CMK (cell line): ENCODE measurements around the gene ZXDB.
"Not testable (repeated sequence)": the region's sequence is repeated elsewhere in the genome, so short reads cannot be mapped to it uniquely, and the experiment has no call there.

ENCODE experiments used
- DNase-seq: peaks from one replicate; pipeline ENCODE4 v3.0.0-alpha.2; 2010; ENCODE audit warnings: low read depth

The ZXDB gene

GRCh38 chrX:57591284-57592159 is at the start of gene ZXDB:
Gene ZXDB (plus strand): TSS chrX:57592011. CDS start chrX:57592049, 38 bp downstream.
- not testable (repeated sequence) for DNase-seq

- DNase-seq: no peak
These were observed 26.6 kb upstream of the ZXDB start for GRCh38 chrX:57565198-57565597.

GRCh38 chrX:57573754-57574153 is 18.1 kb upstream of the ZXDB start:
- DNase-seq: no peak

- DNase-seq: not testable (repeated sequence)
These were observed 8.9 kb upstream of the ZXDB start for GRCh38 chrX:57582948-57583347.

- no peak for DNase-seq
These were observed 8.3 kb upstream of the ZXDB start for GRCh38 chrX:57583477-57583876.

- DNase-seq: no peak
These were observed 5.5 kb upstream of the ZXDB start for GRCh38 chrX:57586360-57586759.

GRCh38 chrX:57587062-57587461 is 4.7 kb upstream of the ZXDB start:
- DNase-seq: no peak

- DNase-seq: no peak
These were observed 4.2 kb upstream of the ZXDB start for GRCh38 chrX:57587607-57588006.

- not testable (repeated sequence) for DNase-seq
These were observed 516 bp downstream of the ZXDB start for GRCh38 chrX:57592160-57592893.

- DNase-seq: not testable (repeated sequence)
These were observed 1.0 kb downstream of the ZXDB start for GRCh38 chrX:57592894-57593215.

- no peak for DNase-seq
These were observed 3.6 kb downstream of the ZXDB start for GRCh38 chrX:57595381-57595811.

- DNase-seq: no peak
These were observed 4.3 kb downstream of the ZXDB start for GRCh38 chrX:57596109-57596508.

- no peak for DNase-seq
These were observed 4.7 kb downstream of the ZXDB start for GRCh38 chrX:57596516-57596915.

GRCh38 chrX:57607295-57608187 is 15.7 kb downstream of the ZXDB start:
- no peak for DNase-seq

GRCh38 chrX:57613351-57613750 is 21.5 kb downstream of the ZXDB start:
- DNase-seq: not testable (repeated sequence)

- DNase-seq: not testable (repeated sequence)
These were observed 37.6 kb downstream of the ZXDB start for GRCh38 chrX:57629438-57629837.

- DNase-seq: no peak
These were observed 48.8 kb downstream of the ZXDB start for GRCh38 chrX:57640674-57641016.

GRCh38 chrX:57641338-57641737 is 49.5 kb downstream of the ZXDB start:
- no peak for DNase-seq

GRCh38 chrX:57643698-57644097 is 51.9 kb downstream of the ZXDB start:
- no peak for DNase-seq

- DNase-seq: no peak
These were observed 55.2 kb downstream of the ZXDB start for GRCh38 chrX:57647020-57647419.
